NT2/D1 (cell line): Measurements from ENCODE around the gene CLEC9A.

Experiments used
- YY1 ChIP-seq: IDR thresholded peaks from 2 replicates; pipeline ENCODE4 v1.6.1; 2011; ENCODE audit not compliant: insufficient read length, insufficient read depth
- ZNF274 ChIP-seq: IDR thresholded peaks from 2 replicates; pipeline ENCODE4 v1.6.1; 2011; ENCODE audit warnings: mild to moderate bottlenecking, low read depth, low read length

DNA sequence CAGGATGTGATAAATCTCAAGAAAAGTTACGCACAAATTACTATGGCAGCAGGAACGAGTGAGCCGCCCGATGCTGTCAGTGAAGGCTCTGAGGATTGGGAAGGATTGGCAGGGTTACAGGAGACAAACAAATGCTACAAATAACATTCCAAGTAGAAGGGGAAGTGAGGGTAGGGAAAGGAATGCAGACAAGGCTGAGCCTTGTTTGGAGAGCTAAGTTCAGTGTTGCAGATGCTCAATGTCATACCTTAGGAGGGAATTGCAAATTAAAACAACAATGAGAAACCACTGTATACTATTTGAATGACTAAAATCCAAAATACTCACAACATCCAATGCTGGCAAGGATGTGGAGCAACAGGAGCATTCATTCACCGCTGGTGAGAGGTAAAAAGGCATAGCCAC lies 1.3 kb downstream of the CLEC9A start:
- TF ChIP-seq ZNF274 (no peak), YY1 (no peak)
